DND-41 (cell line): ENCODE results near the gene DENND2D.

Experiments
- ATAC-seq: fragments of 200-7000 bp; cut with Tn5 transposase; 3 replicates; pipeline ENCODE4 v1.9.1; 2021; ENCODE audit warnings: low read depth; ENCODE audit not compliant: insufficient read depth
- DNase-seq: peaks from one replicate; pipeline ENCODE4 v3.0.0-alpha.2; 2020
- H2AFZ ChIP-seq: 2 replicates; pipeline ENCODE4 v1.6.0; 2012; ENCODE audit warnings: low read depth, low read length
- H3K27ac ChIP-seq: 2 replicates; pipeline ENCODE4 v1.5.1; 2012; ENCODE audit warnings: low read length, inconsistent platforms
- H3K27me3 ChIP-seq: fragments of 200-600 bp; sonication (generic); 2 replicates; pipeline ENCODE4 v1.6.0; 2012; ENCODE audit warnings: low read length, mild to moderate bottlenecking, inconsistent platforms; ENCODE audit not compliant: insufficient read depth, poor library complexity
- H3K36me3 ChIP-seq: 2 replicates; pipeline ENCODE4 v1.5.1; 2012; ENCODE audit warnings: low read length, inconsistent platforms; ENCODE audit not compliant: insufficient read depth
- H3K4me1 ChIP-seq: 2 replicates; pipeline ENCODE4 v1.5.1; 2012; ENCODE audit warnings: mild to moderate bottlenecking, low read length; ENCODE audit not compliant: insufficient read depth
- H3K4me2 ChIP-seq: 2 replicates; pipeline ENCODE4 v1.6.0; 2012; ENCODE audit warnings: mild to moderate bottlenecking, moderate library complexity, low read length, inconsistent platforms; ENCODE audit not compliant: insufficient read depth
- H3K4me3 ChIP-seq, 2 experiments: fragments of 200-600 bp in 1 of 2; shearing (Covaris generic) in 1 of 2; 2 replicates each; pipeline ENCODE4 v1.5.1; 2012 to 2016; ENCODE audit warnings: inconsistent platforms in 2 of 2, low read length in 2 of 2, mild to moderate bottlenecking in 2 of 2, low read depth in 1 of 2, moderate library complexity in 1 of 2
- H3K79me2 ChIP-seq: 2 replicates; pipeline ENCODE4 v1.6.0; 2012; ENCODE audit warnings: low read length, inconsistent platforms; ENCODE audit not compliant: insufficient read depth
- H3K9ac ChIP-seq: 2 replicates; pipeline ENCODE4 v1.6.0; 2012; ENCODE audit warnings: low read depth, mild to moderate bottlenecking, inconsistent platforms, low read length, moderate library complexity
- H3K9me3 ChIP-seq: 2 replicates; pipeline ENCODE4 v1.5.1; 2012; ENCODE audit warnings: low read length, moderate library complexity, mild to moderate bottlenecking, inconsistent platforms; ENCODE audit not compliant: insufficient read depth, severe bottlenecking
- H4K20me1 ChIP-seq: 2 replicates; pipeline ENCODE4 v1.6.0; 2012; ENCODE audit warnings: low read length; ENCODE audit not compliant: insufficient read depth
- EZH2 ChIP-seq: IDR thresholded peaks from 3 replicates; pipeline ENCODE4 v1.6.1; 2012; ENCODE audit warnings: borderline replicate concordance, low read depth, mild to moderate bottlenecking, moderate library complexity, low read length, inconsistent platforms; ENCODE audit not compliant: severe bottlenecking
- TF ChIP-seq, protein P1 (sequence below): IDR thresholded peaks from 2 replicates; pipeline ENCODE4 v1.5.1; 2012; ENCODE audit warnings: borderline replicate concordance, low read length, moderate library complexity, mild to moderate bottlenecking; ENCODE audit not compliant: poor library complexity, severe bottlenecking; ENCODE audit errors: extremely low read depth

The DENND2D gene

GRCh38 chr1:111175349-111175748 is 25.1 kb downstream of the DENND2D start:
- Histone ChIP-seq H3K27me3 (no peaks in the 10 kb centered on the region), H3K4me1 (no peaks in the 10 kb centered on the region), H3K4me2 (no peak overlapping the region), H4K20me1 (no peaks in the 10 kb centered on the region), H2AFZ (no peak overlapping the region), H3K9ac (no peak overlapping the region), H3K79me2 (peaks cover 10% of the 10 kb centered on the region; the same call in 1 of the 2 replicates), H3K4me3 (no peak overlapping the region), H3K27ac (no peak overlapping the region), H3K36me3 (peaks cover 83% of the 10 kb centered on the region), H3K9me3 (no peaks in the 10 kb centered on the region)
- TF ChIP-seq, protein P1, sequence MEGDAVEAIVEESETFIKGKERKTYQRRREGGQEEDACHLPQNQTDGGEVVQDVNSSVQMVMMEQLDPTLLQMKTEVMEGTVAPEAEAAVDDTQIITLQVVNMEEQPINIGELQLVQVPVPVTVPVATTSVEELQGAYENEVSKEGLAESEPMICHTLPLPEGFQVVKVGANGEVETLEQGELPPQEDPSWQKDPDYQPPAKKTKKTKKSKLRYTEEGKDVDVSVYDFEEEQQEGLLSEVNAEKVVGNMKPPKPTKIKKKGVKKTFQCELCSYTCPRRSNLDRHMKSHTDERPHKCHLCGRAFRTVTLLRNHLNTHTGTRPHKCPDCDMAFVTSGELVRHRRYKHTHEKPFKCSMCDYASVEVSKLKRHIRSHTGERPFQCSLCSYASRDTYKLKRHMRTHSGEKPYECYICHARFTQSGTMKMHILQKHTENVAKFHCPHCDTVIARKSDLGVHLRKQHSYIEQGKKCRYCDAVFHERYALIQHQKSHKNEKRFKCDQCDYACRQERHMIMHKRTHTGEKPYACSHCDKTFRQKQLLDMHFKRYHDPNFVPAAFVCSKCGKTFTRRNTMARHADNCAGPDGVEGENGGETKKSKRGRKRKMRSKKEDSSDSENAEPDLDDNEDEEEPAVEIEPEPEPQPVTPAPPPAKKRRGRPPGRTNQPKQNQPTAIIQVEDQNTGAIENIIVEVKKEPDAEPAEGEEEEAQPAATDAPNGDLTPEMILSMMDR: no peak
- no peak for TF ChIP-seq EZH2
- ATAC-seq (no peak), DNase-seq (no peak)

GRCh38 chr1:111174070-111174469 is 26.4 kb downstream of the DENND2D start:
- ATAC-seq (no peak), DNase-seq (no peak)
- H3K36me3 ChIP-seq: peaks cover 85% of the 10 kb centered on the region
- no peak overlapping the region for H3K4me2 ChIP-seq
- no peak overlapping the region for H3K27ac ChIP-seq
- H3K9ac ChIP-seq: no peak overlapping the region
- no peaks in the 10 kb centered on the region for H3K27me3 ChIP-seq
- TF ChIP-seq, protein P1: no peak
- TF ChIP-seq EZH2: no peak
- H4K20me1 ChIP-seq: no peaks in the 10 kb centered on the region
- H3K9me3 ChIP-seq: no peaks in the 10 kb centered on the region
- peaks cover 10% of the 10 kb centered on the region; the same call in 1 of the 2 replicates for H3K79me2 ChIP-seq
- H3K4me3 ChIP-seq: no peak overlapping the region
- H2AFZ ChIP-seq: no peak overlapping the region
- H3K4me1 ChIP-seq: no peaks in the 10 kb centered on the region

DNA sequence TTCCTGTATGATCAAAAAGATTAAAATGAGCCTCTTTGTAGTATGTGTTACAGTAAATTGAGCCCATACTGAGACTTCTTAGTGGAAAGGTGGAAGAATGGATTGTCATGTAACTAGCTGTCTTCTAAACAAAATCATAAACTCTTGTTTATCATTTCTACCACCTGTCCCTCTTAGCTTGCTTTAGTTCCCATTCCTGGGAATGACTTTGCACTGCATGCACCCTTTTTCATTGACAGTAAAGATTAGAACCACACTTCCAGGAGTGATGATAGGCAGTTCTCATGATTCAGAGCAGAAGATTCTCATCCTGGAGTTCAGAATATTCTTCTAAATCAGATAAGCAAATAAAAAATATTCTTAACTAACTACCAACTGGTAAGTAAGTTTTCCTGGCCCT is 28.0 kb downstream of the DENND2D start:
- H3K9me3 ChIP-seq: no peaks in the 10 kb centered on the region
- no peaks in the 10 kb centered on the region for H3K27me3 ChIP-seq
- TF ChIP-seq, protein P1: no peak
- no peak for TF ChIP-seq EZH2
- H3K27ac ChIP-seq: 0 out of 2 replicates have a peak overlapping the region, but pooled peaks have one; percentile 21
- ATAC-seq (no peak), DNase-seq (no peak)
- peaks cover 12% of the 10 kb centered on the region; the same call in 1 of the 2 replicates for H3K79me2 ChIP-seq
- no peak overlapping the region for H3K4me2 ChIP-seq
- H3K4me1 ChIP-seq: no peaks in the 10 kb centered on the region
- H2AFZ ChIP-seq: no peak overlapping the region
- H3K9ac ChIP-seq: no peak overlapping the region
- no peak overlapping the region for H3K4me3 ChIP-seq
- peaks cover 87% of the 10 kb centered on the region for H3K36me3 ChIP-seq
- H4K20me1 ChIP-seq: no peaks in the 10 kb centered on the region

- TF ChIP-seq, protein P1: no peak
- TF ChIP-seq EZH2: no peak
- Histone ChIP-seq H3K4me2 (no peak overlapping the region), H3K4me1 (no peaks in the 10 kb centered on the region), H3K27me3 (no peaks in the 10 kb centered on the region), H3K36me3 (peaks cover 84% of the 10 kb centered on the region), H3K9ac (no peak overlapping the region), H3K4me3 (no peak overlapping the region), H2AFZ (no peak overlapping the region), H3K9me3 (no peaks in the 10 kb centered on the region), H3K27ac (0 out of 2 replicates have a peak overlapping the region, but pooled peaks have one; percentile 31), H3K79me2 (peaks cover 62% of the 10 kb centered on the region), H4K20me1 (no peaks in the 10 kb centered on the region)
- DNase-seq (no peak), ATAC-seq (no peak)
Measured at GRCh38 chr1:111164151-111164550, 36.3 kb downstream of the DENND2D start.
